Stimulated activated CD4-positive, alpha-beta T cell treated with anti-CD3 and anti-CD28 coated beads, Interleukin-1b, Interleukin-23, amount 100 ng/mL, for 4 hours (primary cell): ENCODE results near the gene KLF13.
A peak's percentile ranks its signal among the peaks of the same experiment; 100 is the strongest.
"Not testable (repeated sequence)": the region's sequence is repeated elsewhere in the genome, so short reads cannot be mapped to it uniquely, and the experiment has no call there.

Source experiments
- DNase-seq, 2 donors: peaks; one replicate each; pipeline ENCODE4 v3.0.0-alpha.2; 2020; ENCODE audit warnings: low read depth in 2 of 2

Gene KLF13

DNA sequence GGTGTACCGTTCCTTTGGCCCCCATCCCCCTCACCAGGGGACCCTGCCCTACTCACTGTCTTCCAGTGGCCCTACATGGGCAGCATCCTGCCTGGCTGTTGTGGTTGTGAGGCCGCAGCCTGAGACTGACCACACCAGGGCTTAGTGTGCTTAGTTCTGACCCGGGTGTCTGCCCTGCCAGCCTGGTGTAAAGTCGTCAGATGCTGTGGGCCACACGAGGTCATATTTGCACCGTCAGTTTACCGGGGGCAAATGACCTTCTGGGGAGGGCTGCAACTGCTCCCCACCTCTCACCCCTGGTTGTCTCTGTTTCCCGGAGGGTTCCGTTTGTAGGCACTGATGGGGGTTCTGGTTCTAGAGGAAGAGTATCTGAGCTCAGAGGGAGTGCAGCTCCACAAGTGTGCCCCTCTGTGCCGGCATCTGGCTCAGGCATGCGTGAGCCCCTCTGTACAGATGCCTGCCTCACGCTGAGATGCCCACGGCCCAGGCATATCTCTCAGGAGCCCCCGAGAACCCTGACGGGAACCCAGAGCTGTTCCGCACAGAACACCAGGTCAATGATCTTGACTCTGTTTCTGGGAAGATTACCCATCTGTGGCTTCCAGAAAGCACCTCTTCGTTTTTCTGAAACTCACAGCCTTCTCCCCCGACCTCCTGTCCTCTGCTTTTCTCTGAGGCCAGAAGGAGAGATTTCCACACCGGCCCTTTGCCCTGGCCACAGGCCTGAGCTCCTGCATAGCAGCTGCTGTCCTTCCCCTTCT, 19.2 kb downstream of the KLF13 start:
- no peak for DNase-seq

DNA sequence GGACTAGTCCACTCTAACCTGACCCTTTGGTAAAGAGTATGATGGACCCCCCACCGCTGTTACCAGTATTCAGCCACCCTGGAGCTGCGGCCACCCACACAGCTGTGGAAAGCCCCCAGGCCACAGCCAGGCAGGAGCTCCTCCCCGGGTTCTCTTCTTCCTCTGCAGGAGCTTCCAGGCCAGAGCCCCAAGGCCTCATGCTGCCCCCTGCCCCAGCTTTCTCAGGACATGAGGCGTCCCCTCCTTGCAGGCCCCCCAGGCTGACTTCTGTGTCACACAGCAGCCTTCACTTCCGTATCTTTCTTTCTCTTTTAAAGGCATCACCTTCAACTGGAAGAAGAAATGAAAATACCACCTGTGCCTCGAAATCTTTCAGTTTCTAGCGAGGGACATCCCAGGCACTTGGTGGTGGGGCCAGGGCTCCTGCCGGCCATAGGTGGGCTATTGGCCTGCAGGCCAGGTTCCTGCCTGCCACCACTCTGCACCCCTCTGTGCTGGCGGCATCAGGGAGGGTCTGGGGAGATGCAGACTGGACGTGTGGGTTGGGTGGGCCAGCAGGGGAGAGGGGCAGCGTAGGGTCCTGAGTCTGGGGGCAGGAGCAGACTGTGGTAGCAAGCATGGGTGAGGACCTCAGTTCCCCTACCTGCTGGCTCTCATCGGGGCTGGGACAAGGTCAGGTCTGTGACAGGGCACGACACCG, 19.9 kb downstream of the KLF13 start:
- DNase-seq: no peak

DNA sequence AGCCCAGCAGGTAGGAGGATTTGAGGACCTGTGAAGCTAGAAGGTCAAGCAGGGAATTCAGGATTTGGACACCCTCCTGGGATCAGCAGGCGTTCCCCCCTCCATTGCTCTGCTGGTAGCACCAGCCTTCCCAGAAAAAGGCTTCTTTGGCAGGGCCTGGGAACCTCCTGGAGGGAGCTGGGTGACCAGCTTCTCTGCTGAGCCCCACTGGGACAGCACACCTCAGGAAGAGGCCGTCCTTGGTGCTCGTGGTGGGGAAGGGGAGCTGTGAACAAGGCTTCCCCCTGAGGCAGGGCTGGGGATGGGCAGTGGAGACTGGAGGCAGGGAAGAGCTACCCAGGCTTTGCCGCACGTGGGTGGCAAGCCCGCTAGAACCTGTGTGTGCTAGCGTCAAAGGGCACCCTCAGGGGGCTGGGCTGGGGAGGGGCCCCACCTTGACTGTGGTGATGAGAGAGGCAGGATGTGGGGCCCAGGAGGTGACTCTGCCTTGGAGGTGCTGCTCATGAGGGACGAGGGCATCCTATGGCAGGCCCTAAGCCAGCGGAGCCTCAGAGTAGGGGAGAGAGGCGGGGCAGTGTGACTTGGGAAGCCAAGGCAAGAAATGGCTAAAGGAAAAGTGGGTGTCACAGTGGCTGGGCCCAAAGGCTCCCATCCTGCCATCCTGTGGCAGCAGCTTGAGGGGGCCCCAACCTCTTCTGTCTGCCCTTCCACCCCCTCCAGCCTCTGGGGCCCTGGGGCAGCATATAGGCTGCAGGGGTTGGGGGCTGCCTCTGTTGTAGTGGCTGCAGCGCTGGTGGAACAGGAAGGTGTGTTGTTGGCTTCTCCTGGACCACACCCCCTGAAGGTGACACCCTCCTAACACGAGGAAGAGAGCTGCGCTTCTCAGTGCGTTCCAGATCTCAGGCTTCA, 20.7 kb downstream of the KLF13 start:
- DNase-seq: peak; percentile 51 to 64

DNA sequence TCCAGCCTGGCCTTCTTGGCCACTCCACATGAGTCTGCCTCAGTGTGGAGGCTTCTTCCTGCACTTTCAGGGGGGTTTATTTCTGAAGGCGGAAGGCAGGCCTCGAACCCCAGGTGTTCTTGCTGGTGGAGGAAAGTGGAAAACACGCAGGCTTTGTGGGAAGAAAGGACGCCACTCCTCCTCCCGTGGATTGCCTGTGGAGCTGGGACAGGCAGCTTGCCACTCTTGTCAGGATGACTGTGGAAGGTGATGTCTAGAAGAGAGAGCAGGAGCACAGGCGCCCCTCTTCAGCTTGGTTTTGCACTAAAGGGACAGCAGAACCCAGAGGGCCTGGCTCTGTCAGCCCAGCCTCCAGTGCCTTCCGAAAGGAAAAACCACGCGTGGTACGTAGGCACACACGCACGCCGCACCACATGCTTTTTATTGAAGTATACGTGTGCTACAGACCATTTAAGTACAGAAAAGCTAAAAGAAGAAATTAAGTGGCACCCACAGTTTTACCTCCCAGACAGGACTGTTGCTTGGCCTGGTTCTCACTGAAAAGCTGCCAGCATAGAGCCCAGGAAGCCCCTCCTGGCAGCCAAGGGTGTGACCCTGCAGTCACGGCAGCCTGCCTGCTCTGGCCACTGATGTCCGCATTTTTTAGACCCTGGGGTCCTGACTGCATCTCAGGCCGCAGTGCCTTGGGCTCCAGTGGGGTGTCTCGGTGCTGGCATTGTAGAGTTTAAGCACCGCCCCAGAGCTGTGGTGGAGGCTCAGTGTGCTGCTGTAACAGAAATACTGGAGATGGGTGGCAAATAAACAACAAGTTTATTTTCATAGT, 21.6 kb downstream of the KLF13 start:
- no peak for DNase-seq

DNA sequence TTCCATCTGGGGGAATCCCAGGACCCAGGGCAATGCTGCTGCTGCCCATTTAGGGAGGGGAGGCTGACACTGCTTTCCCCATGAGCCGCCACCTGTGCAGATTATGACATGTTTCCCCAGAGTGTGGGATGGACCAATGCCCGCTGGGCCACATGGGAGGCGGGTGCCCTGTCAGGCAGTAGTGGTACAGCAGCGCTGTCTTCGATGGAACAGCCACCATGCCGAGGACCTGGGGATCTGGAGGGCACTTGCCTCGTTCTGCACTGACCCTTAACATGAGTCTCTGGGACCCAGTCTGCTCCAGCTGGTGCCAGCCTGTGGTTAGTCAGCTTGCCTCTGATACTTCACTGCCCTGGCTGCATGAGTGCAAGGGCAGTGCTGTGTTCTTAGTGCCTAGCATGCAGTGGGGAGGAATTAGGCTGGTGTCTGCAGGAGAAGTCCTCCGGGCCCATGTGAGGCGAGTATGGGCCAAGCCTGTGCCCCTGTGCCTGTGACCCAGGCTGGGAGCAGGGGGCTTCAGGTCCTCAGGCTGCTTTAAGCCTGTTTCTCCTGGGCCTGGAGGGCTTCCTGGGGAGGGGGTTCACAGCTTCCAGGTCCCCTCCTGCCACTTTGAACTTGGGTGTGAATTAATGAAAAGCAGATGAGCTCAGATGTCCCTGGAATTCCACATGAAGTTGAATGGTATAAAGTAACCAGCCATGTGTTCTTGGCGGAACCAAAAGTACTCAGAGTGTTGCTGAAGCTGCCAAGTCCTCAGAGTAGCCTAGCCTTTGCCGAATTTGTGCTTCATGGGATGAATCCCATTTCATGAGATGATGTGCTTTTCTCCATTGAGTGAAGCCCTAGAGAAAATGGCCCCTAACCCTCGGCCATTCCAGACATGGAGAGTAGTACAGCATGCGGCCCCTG, 22.9 kb downstream of the KLF13 start:
- no peak for DNase-seq

DNA sequence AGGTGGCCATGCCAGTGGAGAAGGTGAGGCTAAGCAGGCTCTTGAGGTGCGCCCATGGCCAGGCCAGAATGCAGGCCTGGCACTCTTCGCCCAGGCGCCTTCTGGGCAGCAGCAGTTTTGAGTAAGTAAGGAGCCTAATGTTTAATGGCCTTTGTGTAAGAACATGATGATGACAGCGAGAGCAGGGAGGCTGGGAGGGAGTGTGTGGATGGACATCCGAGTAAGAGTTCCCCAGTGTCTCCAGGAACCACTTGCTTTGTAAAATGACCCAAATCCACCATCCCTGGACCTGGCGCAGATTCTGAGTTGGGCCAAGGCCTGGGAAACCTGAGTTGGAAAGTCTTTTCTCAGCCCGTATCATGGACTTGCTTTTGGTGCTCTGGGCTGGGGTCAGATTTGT, 24.1 kb downstream of the KLF13 start:
- no peak for DNase-seq

DNA sequence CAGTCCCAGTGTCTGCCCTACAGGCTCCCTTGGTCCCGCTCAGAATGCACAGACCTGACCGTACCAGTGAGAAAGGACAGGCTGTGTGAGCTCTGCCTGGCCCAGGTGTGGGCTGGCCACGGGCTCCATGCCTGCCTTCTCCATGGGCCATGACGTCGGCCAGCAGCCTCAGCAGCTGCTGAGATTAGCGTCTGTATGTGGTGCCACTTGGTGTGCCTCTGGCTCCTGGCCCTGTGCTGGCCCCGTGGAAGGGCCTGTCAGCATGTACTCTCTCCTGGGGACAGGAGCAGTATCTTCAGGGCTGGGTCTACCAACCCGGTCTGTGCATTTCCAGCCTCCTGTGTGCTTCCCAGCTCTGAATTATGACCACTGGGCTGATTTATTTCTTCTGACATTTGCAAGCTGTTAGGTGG, 25.7 kb downstream of the KLF13 start:
- no peak for DNase-seq

DNA sequence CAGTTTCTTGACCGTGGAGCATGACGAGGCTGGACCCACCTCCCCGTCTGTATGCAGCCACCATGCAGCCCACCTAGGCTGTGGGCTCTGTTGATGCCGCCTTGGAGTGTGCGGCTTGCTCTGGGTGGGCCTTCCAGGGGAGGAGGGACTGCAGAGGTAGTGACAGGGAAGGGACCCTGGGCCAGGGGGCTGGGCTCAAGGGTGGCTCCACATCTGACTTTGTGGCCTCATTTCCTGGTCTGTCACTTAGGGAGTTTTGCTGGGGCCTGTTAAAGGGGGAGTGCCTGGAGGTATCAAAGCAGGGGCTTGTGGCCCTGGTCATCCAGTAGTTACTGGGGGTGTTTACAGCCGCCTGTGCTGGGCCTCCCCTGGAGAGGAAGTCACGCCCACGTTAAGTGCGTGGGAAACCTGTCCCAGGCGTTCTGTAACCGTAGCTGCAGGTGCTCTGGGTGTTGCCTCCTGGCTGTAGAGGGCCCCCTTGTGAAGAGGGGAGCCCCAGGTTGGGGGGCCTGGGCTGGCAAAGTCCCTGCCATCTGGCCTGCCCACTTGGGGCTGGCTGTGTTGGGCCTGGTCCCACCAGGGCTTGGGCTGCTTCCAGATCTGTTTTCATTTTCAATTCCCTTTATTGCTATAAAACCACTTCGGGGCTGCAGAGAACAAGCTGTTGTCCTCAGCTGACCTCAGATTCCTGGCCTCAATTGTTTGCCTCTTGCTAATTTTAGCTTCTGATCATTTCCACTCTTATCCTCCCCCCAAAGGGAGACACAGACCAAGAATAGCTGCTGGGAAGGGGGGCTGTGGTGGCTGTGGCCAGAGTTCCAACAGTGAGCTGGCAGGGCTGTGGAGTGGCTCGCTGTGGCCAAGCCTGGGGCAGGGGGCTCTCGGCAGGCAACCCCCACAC, 26.5 kb downstream of the KLF13 start:
- DNase-seq: peak in 1 of 2 donors; percentile 38

DNA sequence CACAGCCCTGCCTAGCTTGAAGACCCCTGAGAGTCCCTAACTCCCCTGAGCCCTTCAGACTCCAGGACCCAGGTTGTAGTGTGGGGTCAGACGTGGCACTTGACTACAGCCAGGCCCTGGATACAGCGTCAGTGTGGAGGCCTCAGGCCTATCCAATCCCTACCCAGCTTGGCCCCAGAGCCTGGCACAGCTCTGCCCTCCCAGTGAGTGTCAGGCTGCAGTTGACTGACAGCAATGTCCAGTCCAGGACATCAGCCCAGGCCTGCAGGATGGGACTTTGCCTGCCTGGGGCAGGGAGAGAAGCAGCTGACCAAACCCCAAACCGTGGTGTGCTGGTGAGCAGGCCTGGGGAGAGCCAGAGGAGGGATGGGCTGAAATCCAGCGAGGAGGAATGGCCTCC, 27.3 kb downstream of the KLF13 start:
- DNase-seq: no peak

DNA sequence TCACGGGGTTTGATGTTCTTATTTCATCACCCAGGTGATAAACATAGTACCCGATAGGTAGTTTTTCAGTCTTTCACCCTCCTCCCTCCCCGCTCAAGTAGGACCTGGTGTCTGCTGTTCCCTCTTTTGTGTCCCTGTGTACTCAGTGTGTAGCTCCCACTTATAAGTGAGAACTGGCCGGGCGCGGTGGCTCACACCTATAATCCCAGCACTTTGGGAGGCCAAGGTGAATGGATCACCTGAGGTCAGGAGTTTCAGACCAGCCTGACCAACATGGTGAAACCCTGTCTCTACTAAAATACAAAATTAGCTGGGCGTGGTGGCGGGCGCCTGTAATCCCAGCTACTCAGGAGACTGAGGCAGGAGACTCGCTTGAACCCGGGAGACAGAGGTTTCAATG, 29.5 kb downstream of the KLF13 start:
- not testable (repeated sequence) for DNase-seq

DNA sequence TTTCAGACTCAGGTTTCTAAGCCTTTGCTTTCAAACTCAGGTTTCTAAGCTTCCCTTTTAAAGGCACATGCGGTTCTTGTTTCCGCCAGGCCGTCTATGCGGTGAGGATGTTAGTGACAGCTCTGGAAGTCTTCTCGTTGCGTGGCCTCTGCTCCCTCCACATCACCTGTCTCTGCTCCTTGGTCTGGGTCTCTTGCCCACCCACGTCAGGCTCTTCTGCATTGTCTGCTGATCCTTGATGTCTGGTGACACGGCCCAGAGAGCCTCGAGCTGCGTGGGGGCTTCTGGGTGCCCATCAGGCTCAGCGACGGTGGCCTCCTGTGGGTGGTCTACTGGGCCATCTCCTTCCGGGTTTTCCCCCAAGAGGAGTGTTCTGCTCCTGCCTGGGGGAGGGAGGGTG, 30.5 kb downstream of the KLF13 start:
- DNase-seq: no peak

DNA sequence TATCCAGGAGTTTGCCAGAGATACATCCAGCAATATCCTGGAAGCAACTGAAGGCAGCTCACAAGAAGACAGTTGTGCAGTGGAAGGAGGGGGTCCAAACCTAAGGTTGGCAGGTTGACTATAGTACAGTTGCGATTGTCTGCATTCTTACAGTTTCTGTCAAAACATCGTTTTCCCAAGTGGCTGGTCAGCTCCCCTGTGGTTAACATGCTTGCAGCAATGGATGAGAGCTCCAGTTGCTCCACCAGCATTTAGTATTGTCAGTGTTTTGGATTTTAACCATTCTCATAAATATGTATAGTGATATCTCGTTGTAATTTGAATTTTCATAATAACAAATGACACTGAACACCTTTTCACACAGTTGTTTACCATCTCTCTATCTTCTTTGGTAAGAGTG, 31.5 kb downstream of the KLF13 start:
- DNase-seq: no peak

DNA sequence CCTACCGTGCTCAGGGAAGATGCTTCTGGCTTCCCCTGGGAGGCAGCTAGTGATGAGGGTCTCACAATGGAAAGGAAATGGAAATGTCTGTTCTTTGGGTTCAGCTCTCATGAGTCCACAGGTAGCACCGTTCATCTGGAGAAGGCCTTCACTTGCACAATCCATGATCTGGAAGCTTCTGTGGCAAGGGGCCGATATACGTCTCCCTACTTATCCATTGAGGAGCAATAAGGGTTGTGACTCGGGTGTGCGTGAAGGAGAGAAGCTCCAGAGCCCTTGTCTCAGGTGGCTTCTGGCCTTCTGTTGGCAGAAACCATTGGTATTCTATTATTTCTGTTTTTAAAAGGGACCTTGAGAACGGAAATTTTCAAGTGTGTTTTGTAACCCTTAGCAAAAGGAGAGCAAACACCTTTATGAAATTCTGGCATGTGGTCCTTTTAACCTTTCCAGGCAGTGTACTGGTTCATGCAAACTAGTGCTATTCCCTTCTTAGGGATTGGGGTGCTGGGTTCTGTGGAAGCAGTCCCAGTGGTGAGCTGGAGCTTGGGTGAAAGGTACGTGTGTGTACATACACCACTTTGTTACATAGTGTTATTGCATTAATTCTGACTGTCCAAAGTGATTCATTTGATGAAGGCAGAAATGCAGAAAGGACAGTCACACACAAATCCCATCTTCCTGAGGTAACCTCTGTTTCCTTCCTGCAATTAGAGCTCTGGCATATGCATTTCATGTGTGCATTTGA, 32.5 kb downstream of the KLF13 start:
- DNase-seq: no peak

DNA sequence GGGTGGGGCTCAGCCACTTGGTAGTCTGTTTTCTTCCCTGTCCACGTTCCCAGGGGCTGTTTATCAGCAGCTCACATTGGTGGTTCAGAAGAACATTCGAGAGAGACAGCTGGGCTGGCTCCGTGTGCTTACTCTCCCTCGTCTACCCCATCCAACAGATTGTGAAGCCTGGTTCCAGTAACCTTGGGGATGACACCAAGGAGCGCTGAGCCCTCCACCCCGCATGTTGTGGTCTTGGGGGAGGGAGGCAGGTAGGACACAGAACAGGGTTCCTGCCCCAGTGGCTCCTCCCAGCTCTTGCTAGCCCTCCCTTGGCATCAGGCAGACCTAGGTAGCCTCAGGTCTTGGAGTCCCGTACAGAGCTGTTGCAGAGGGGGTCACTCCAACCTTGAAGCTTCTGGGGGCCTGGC, 33.1 kb downstream of the KLF13 start:
- no peak for DNase-seq

DNA sequence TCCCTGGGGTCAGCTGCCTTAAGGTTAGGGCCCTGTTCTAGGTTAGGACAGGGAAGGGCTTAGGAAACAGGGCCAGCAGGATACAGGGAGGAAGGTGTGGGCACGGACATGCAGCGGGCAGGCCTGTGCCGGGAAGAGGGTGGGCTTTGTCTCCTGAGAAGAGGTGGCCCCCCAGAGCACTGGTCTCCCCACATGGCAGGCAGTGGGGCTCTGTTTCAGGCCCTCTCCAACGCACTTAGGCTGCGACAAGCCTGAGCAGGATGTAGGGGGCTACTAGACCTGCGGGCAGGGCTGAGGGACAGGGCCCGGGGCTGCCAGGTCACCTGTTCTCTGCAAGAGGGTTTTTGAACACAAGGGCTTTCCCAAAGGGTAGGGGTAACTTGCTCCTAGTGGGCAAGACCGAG, 33.5 kb downstream of the KLF13 start:
- DNase-seq: no peak

DNA sequence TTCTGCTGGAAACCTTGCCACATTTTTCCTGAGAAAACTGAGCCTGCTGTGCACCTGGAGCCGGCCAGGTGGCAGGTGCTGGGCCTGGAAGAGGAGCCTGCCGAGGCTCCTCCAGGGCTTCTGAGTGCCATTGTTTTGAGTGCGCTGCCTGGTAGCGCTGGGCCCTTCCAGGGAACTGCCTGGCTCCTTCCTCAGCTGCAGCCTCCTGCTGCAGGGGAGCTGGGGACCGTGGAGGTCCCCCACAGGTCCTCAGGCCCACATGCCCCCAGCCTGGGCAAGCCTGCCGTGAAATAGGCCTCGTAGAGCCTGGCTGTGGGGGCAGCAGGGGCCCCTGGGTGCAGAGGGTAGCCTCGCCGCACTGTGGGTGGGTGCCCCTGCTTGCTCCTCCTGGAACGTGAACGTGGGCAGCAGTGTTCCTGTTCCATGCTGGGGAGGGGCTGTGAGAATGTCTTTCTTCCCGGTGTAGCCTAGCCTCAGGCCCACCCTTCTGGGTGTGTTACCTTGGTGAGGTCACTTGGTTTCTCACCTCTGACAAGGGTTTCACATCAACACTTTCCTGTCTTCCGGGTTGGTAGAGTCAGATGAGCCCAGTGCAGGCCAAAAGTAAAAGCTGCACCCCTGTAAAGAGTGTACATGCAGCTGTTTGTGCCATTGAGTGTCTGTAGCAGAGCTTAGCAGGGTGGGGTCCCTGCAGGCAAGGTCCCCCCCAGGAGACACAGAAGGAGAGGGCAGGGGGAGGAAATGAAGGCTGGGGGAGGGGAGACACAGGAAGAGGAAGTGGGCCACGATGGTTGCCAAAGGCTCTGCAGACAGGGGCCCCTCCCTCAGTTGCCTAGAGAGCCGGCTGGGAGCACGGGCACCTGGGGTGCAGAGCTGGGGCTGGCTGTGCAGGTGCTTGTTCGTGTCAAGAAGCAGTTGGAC, 34.5 kb downstream of the KLF13 start:
- peak in 1 of 2 donors; percentile 29 for DNase-seq

DNA sequence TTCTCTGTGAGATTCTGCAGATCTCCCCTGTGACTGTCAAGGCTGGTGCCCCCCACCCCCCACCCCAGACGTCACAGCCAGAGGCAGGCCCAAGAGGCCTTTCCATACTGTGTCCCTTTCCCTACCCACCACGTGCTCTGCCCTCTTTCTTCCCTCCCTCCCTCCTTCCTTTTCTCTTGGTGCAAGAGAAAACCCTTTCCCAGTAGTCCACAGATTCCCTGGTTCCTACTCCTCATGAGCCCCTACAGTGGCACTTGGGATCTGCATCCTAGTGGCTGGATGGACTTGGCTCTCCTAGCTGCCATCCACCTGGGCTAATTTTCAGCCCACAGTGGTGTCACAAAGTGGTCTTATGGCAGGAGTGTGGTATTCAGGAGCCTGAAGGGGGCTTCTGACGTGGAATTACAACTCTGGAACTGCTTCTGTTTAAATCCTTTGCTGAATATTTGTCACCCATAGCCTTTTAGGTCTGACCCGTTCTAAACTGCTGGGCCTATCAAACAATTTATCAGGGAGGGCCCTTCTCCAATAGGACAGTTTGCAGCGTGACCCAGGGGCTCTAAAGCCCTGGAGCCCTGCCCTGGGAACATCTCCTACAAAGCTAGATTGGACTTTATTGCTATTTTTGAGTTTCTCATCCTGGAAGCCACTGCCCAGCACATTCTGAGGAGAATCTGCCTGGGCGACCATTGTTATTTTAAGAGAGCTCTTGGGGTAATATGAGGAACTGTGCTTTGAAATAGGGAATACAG, 35.3 kb downstream of the KLF13 start:
- no peak for DNase-seq
